OCI-LY1 (cell line): ENCODE measurements around the gene SERPINA3.

Source experiments
- EZH2 ChIP-seq: fragments of 200-600 bp; sonication (generic), shearing (Covaris generic); IDR thresholded peaks from 2 replicates; pipeline ENCODE4 v1.8.0; 2017; ENCODE audit warnings: borderline replicate concordance, mixed run types, mild to moderate bottlenecking, antibody characterized with exemption, low read length, moderate library complexity, mixed read lengths
- TF ChIP-seq, protein P1 (sequence below): fragments of 200-600 bp; sonication (generic), shearing (Covaris generic); IDR thresholded peaks from 2 replicates; pipeline ENCODE4 v1.5.1; 2017; ENCODE audit warnings: mild to moderate bottlenecking, antibody characterized with exemption, low read length, moderate library complexity, mixed read lengths

DNA sequence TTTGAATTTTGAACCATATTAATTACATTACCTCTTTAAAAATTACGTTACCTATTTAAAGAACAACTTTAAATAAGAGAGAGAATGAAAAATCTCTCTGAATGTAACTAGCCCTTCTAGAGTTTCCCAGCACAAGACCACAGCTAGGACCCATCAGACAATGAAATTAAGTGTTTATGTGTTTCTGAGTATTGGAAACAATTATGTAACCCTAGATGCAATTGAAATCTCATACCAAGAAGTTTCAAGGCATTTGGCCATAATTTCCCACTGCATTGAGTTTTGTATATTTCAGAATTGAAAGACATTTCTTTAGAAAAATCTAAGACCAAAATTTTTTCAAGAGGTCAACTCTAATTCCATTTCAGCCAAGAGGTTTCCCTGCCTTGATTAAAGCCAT, 47.1 kb downstream of the SERPINA3 start:
- TF ChIP-seq, protein P1, sequence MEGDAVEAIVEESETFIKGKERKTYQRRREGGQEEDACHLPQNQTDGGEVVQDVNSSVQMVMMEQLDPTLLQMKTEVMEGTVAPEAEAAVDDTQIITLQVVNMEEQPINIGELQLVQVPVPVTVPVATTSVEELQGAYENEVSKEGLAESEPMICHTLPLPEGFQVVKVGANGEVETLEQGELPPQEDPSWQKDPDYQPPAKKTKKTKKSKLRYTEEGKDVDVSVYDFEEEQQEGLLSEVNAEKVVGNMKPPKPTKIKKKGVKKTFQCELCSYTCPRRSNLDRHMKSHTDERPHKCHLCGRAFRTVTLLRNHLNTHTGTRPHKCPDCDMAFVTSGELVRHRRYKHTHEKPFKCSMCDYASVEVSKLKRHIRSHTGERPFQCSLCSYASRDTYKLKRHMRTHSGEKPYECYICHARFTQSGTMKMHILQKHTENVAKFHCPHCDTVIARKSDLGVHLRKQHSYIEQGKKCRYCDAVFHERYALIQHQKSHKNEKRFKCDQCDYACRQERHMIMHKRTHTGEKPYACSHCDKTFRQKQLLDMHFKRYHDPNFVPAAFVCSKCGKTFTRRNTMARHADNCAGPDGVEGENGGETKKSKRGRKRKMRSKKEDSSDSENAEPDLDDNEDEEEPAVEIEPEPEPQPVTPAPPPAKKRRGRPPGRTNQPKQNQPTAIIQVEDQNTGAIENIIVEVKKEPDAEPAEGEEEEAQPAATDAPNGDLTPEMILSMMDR: no peak
- TF ChIP-seq EZH2: no peak
